NCI-H1436 (cell line): ENCODE data around the gene PLA2G12B.
"Not testable (repeated sequence)": the region's sequence is repeated elsewhere in the genome, so short reads cannot be mapped to it uniquely, and the experiment has no call there.

Experiments
- DNase-seq: peaks from one replicate; lab custom pipeline; 2025; lab: John Stamatoyannopoulos, UW

The PLA2G12B gene

DNA sequence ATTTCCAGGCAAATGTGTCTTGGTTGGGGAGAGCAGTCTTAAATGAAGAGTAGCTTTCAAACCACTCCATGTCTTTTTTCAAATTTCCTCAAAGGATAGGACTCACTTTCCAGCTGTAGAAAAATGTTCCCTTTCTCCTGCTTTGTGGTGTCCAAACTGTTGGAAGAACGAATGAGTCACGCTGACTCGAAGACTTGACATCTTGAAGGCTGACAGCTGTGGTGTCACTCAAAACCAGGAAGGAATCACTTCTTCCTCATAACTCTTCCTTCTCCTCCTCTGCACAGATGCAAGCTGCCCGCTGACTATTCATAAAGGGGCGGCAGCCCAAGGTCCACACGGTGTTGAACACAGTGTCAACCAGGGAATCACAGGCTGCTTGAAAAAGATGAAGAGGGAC lies 19.2 kb downstream of the PLA2G12B start:
- no peak for DNase-seq

DNA sequence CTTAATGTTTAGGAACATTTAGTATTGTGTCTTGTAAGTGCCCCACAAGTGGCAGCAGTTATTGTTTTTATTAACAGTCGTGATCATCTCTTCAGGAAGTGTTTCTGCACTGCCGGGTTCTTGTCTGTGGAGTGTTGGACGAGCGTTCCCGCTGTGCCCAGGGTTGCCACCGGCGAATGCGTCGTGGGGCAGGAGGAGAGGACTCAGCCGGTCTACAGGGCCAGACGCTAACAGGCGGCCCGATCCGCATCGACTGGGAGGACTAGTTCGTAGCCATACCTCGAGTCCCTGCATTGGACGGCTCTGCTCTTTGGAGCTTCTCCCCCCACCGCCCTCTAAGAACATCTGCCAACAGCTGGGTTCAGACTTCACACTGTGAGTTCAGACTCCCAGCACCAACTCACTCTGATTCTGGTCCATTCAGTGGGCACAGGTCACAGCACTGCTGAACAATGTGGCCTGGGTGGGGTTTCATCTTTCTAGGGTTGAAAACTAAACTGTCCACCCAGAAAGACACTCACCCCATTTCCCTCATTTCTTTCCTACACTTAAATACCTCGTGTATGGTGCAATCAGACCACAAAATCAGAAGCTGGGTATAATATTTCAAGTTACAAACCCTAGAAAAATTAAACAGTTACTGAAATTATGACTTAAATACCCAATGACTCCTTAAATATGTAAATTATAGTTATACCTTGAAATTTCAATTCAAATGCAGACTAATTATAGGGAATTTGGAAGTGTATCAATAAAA lies 22.2 kb downstream of the PLA2G12B start:
- DNase-seq: no peak

DNA sequence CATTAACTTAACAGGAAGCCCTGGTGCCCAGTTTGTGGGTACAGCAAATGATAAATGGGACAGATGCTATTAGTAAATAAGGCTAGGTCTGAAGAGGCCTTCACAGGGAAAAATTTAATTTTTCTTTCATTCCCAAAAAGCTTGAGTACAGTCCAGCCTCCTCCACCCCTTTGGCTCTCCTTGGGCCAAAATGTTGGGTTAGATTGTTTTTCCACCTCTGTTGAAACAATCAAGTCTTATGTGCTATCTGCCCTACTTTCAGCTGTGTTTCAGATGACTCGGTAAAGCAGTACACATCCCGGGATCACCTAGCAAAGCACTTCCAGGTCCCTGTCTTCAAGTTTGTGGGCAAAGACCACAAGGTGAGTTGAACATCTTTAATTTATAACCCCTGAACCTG lies 24.3 kb downstream of the PLA2G12B start:
- DNase-seq: no peak

DNA sequence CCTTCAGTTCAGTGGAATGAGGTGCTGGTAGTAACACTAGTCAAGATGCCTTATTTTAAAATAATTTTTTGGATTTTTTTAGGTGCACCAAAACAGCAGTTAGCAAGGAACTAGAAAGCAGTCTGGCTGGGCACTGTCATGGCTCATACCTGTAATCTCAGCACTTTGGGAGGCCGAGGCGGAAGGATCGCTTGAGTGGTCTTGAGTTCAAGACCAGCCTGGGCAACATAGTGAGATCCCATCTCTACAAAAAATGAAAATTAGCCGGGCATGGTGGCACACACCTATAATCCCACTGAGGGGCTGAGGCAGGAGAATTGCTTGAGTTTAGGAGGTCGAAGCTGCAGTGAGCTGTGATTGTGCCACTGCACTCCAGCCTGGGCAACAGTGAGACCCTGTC lies 25.8 kb downstream of the PLA2G12B start:
- DNase-seq: no peak

- no peak for DNase-seq
Measured at GRCh38 chr10:72927485-72927884, 27.1 kb downstream of the PLA2G12B start.

GRCh38 chr10:72925951-72926465 lies 28.6 kb downstream of the PLA2G12B start:
- DNase-seq: no peak

DNA sequence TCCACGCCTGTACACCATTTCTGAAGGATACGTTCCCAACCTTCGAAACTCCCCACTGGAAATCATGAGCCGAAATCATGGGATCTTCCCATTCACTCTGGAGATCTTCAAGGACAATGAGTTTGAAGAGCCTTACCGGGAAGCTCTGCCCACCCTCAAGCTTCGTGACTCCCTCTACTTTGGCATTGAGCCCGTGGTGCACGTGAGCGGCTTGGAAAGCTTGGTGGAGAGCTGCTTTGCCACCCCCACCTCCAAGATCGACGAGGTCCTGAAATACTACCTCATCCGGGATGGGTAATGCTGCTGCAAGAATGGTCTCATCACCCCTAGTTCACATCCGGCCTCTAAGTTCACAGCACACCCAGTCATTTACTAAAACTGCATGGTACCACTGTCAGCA lies 30.3 kb downstream of the PLA2G12B start:
- DNase-seq: no peak

- DNase-seq: not testable (repeated sequence)
Measured at GRCh38 chr10:72921147-72921683, 33.4 kb downstream of the PLA2G12B start.

DNA sequence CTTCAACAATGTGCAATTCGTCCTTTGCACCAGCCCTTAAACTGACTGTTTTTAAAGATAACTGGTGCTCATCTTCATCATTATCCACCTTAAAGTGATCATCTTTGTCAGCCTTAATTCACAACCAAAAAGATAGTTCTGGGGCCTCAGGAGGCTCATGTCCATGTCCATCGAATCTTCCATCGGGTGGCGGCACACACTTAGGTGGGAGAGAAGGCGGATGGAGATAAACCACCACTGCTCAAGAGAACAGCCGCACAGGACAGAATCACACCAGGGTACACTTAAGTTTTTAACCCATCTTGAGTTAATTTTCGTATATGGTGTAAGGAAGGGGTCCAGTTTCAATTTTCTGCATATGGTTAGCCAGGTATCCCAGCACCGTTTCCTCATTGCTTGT lies 36.3 kb downstream of the PLA2G12B start:
- DNase-seq: no peak

GRCh38 chr10:72917803-72918332 lies 36.7 kb downstream of the PLA2G12B start:
- DNase-seq: not testable (repeated sequence)

DNA sequence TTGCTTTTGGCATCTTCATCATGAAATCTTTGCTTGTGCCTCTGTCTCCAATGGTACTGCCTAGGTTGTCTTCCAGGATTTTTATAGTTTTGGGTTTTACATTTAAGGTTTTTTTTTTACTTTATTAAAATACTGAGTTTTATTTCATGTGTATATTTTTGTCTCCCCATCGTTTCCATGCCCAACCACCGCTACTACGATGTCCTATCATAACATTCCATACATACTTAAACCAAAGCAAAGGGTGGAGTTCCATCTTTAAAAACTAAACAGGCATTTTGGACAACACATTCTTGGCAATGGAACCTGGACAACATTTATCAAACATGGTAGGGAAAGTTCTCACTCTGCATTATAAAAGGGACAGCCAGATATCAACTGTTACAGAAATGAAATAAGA lies 37.4 kb downstream of the PLA2G12B start:
- DNase-seq: not testable (repeated sequence)

GRCh38 chr10:72913287-72913686 lies 41.3 kb downstream of the PLA2G12B start:
- DNase-seq: no peak

DNA sequence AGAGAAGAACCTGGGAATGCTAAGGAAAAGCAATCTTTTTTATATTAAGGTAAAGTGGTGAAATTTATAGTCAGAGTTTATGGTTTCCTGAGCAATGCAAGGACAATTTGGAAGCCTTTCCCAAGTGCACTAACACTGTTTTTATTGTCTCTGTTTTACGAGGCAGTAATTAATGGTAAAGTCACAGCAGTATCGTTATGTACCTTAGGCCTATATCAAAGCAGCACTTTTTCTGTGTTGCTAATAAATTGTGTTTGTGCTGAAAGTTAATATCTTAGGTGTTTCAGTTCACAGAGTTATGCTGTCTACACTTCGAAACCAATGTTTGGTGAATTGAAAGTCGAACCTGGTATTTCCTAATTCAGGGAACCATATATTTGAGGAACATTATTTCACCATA lies 41.9 kb downstream of the PLA2G12B start:
- no peak for DNase-seq

DNA sequence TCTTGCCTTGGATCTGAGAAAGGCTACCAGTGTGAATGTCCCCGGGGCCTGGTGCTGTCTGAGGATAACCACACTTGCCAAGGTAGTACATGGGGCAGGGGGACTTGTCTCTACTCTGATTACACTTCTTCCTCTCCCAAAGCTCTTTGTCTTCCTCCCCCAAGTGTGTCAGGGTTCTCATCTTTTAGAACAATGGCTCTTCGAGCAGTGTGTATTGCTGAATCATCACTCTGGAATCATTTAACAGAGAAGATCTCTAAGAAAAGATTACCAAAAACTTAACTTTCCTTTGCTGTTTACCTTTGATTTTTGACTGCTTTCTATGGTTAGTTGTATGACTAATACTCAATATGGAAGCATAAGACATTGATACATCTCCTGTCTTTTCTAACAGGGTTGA lies 42.8 kb downstream of the PLA2G12B start:
- DNase-seq: no peak

GRCh38 chr10:72910705-72911104 lies 43.9 kb downstream of the PLA2G12B start:
- no peak for DNase-seq

- no peak for DNase-seq
Measured at GRCh38 chr10:72906446-72906845, 48.2 kb downstream of the PLA2G12B start.

DNA sequence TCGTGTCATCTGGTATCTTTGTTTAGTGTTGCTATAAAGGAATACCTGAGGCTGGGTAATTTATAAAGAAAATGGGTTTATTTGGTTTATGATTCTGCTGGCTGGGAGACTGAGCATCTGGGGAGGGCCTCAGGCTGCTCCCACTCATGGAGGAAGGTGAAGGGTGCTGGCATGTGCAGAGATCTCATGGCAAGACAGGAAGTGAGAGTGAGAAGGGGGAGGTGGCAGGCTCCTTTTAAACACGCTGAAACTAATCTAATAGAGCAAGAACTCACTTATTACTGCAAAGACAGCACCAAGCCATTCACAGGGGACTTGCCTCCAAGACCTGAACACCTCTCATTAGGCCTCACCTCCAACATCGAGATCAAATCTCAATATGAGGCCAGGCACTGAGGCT lies 49.8 kb downstream of the PLA2G12B start:
- DNase-seq: no peak

DNA sequence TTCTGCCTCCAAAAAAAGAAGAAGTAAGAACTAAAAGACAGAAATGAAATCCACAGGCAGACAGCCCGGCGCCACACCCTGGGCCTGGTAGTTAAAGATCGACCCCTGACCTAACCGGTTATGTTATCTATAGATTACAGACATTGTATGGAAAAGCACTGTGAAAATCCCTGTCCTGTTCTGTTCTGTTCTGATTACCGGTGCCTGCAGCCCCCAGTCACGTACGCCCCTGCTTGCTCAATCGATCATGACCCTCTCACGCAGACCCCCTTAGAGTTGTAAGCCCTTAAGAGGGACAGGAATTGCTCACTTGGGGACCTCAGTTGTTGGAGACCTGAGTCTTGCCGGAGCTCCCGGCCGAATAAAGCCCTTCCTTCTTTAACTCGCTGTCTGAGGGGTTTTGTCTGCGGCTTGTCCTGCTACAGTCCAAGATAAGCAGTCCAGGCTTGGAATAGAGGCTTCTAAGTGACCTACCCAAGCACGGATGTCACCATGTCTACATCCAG lies 50.6 kb downstream of the PLA2G12B start:
- not testable (repeated sequence) for DNase-seq

DNA sequence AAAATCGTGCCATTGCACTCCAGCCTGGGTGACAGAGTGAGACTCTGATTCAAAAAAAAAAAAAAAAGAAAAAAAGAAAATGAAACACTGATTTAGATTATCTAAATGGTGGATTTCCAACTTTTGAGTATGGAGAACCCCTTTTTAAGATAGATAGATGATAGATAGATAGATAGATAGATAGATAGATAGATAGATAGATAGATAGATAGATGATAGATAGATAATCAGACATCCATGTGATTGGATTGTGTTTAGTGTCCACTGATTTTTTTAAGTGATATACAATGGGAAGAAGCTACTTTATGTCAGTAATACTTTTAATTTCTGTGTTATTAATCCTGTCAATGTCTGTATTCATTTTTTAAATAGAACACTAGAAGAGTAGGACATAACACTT lies 55.1 kb downstream of the PLA2G12B start:
- no peak for DNase-seq

- DNase-seq: no peak
Measured at GRCh38 chr10:72898616-72899015, 56.0 kb downstream of the PLA2G12B start.

DNA sequence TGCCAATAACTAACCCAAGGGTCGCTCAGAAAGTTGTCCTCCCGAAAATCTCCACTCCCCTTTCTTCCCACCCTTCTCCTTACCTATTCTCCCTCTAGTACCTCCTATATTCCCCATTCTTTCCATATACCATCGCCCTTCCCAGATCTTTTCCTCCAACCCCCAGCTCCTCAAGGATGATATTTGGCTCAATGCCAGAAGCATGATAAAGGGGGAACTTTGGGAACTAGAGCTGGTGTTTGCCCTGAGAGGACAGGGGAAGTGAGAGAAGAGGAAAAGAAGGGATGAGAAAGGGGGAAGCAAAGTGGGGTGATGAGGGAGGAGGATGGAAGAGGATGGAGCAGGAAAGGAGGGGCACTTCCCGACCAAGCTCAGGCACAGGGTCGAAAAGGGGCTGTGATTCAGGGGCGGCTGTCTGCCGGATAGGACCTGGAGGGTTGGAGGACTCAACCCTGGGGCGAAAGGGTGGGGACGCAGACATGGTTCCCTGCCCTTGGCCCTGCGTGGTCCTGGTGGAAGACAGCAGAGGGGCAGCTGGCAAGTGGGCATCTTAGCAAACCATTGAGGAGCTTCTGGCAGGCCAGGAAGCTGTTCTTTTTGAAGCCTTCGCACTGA lies 59.3 kb downstream of the PLA2G12B start:
- DNase-seq: no peak

GRCh38 chr10:72893136-72893798 lies 61.3 kb downstream of the PLA2G12B start, which contains the start of gene OIT3:
Gene OIT3, plus strand, starts transcription at chr10:72893739. Its CDS starts 60 bp downstream, at chr10:72893799.
- DNase-seq: no peak
